Brain microvascular endothelial cell (primary cell): ENCODE measurements around the gene GUCY1B1.

Source experiments
- DNase-seq: peaks from one replicate; pipeline ENCODE4 v3.0.0-alpha.2; 2020
- H3K27ac ChIP-seq: fragments of 250-450 bp; sonication (Bioruptor Pico); 2 replicates; pipeline ENCODE4 v1.5.1; 2020; ENCODE audit warnings: mild to moderate bottlenecking, moderate library complexity
- H3K27me3 ChIP-seq: fragments of 250-450 bp; sonication (Bioruptor Pico); replicated peaks from 2 replicates; pipeline ENCODE4 v1.5.1; 2020; ENCODE audit warnings: mild to moderate bottlenecking
- H3K36me3 ChIP-seq: fragments of 250-450 bp; sonication (Bioruptor Pico); replicated peaks from 2 replicates; pipeline ENCODE4 v1.5.1; 2020; ENCODE audit warnings: mild to moderate bottlenecking
- H3K4me3 ChIP-seq: 2 replicates; pipeline ENCODE4 v1.5.1; 2011; ENCODE audit warnings: low read depth, mild to moderate bottlenecking, control low read depth, low read length, moderate library complexity
- CTCF ChIP-seq: IDR thresholded peaks from 2 replicates; pipeline ENCODE4 v1.5.1; 2011; ENCODE audit warnings: low read depth, mild to moderate bottlenecking, moderate library complexity, low read length, control low read depth, inconsistent platforms; ENCODE audit errors: missing control alignments
- in situ Hi-C: cut with HindIII; loops from 2 replicates; pipeline ENCODE4 v1.10.0; 2017; ENCODE audit warnings: low sequenced_read_pairs, low pct_ligation_motif_present

The GUCY1B1 gene

GRCh38 chr4:155751569-155751968, 7.3 kb upstream of the GUCY1B1 start:
- Histone ChIP-seq H3K36me3 (no peaks in the 10 kb centered on the region), H3K27ac (no peak overlapping the region), H3K4me3 (no peak overlapping the region), H3K27me3 (no peaks in the 10 kb centered on the region)
- TF ChIP-seq CTCF = no peak
- no peak for DNase-seq
- in situ Hi-C loops = no loop called here

GRCh38 chr4:155757745-155758265, 1.0 kb upstream of the GUCY1B1 start:
- no peak for TF ChIP-seq CTCF
- DNase-seq = no peak
- in situ Hi-C loops = no loop called here
- Histone ChIP-seq H3K4me3 (no peak overlapping the region), H3K27ac (no peak overlapping the region), H3K27me3 (no peaks in the 10 kb centered on the region), H3K36me3 (no peaks in the 10 kb centered on the region)

- no peak for TF ChIP-seq CTCF
- in situ Hi-C loops = no loop called here
- H3K36me3 ChIP-seq = no peaks in the 10 kb centered on the region
- H3K27ac ChIP-seq = no peak overlapping the region
- H3K27me3 ChIP-seq = no peaks in the 10 kb centered on the region
- H3K4me3 ChIP-seq = peak overlapping the region; percentile 66
- DNase-seq = no peak
These were observed 791 bp downstream of the GUCY1B1 start for GRCh38 chr4:155759372-155760252.

GRCh38 chr4:155761047-155761446, 2.2 kb downstream of the GUCY1B1 start:
- no peak overlapping the region for H3K4me3 ChIP-seq
- no peaks in the 10 kb centered on the region for H3K27me3 ChIP-seq
- in situ Hi-C loops = no loop called here
- DNase-seq = no peak
- no peaks in the 10 kb centered on the region for H3K36me3 ChIP-seq
- no peak for TF ChIP-seq CTCF
- H3K27ac ChIP-seq = no peak overlapping the region

GRCh38 chr4:155761916-155762315, 3.1 kb downstream of the GUCY1B1 start:
- no peak overlapping the region for H3K4me3 ChIP-seq
- no peak overlapping the region for H3K27ac ChIP-seq
- TF ChIP-seq CTCF = no peak
- DNase-seq = no peak
- in situ Hi-C loops = no loop called here
- no peaks in the 10 kb centered on the region for H3K27me3 ChIP-seq
- H3K36me3 ChIP-seq = no peaks in the 10 kb centered on the region
